Measurements from ENCODE around the gene PPP1R13L.

DNA sequence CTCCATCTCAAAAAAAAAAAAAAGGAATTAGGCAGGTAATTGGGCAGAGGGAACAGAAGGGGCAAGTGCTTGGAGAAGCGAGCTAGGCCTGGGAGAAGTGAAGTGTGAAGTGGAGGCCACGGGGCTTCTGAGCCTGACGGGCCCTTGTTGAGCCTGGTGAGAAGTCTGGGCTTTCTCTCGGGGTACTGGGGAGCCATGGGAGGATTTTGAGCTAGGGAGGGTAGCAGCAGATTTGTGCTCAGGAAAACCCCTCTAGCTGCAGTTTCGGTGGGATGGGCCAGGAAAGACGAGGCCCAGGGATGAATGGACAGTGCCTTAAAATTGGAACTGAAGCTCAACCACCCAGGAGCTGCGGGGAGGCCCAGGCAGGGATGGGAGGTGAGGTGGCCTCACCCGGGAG is 9.6 kb upstream of the PPP1R13L start:
- TF ChIP-seq, protein P1, sequence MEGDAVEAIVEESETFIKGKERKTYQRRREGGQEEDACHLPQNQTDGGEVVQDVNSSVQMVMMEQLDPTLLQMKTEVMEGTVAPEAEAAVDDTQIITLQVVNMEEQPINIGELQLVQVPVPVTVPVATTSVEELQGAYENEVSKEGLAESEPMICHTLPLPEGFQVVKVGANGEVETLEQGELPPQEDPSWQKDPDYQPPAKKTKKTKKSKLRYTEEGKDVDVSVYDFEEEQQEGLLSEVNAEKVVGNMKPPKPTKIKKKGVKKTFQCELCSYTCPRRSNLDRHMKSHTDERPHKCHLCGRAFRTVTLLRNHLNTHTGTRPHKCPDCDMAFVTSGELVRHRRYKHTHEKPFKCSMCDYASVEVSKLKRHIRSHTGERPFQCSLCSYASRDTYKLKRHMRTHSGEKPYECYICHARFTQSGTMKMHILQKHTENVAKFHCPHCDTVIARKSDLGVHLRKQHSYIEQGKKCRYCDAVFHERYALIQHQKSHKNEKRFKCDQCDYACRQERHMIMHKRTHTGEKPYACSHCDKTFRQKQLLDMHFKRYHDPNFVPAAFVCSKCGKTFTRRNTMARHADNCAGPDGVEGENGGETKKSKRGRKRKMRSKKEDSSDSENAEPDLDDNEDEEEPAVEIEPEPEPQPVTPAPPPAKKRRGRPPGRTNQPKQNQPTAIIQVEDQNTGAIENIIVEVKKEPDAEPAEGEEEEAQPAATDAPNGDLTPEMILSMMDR (IDR thresholded peaks at IDR 0.05; ENCODE audit: low read depth, low read length), result no peak
- no peak for TF ChIP-seq EZH2phosphoT487 (IDR thresholded peaks at IDR 0.05; ENCODE audit: low read depth)
